HepG2 (cell line): ENCODE results near the gene RPUSD4. TPM values are rescaled to one million over a fixed set of nuclear protein-coding genes. Genes with fewer than 3 reads are reported as not detected.

Experiments used
- BRD4 ChIP-seq: sonication (generic); formaldehyde crosslinking; IDR thresholded peaks from 2 replicates; pipeline ENCODE4 v1.4.0; 2020; ENCODE audit warnings: missing genetic modification reagents
- FOXA1 ChIP-seq, 2 experiments: fragments of 450-650 bp in 1 of 2; sonication (generic) in 1 of 2; formaldehyde crosslinking in 1 of 2; IDR thresholded peaks; 2 replicates each; pipeline versions ENCODE4 v1.4.0 to v1.6.1; 2016 to 2020; ENCODE audit warnings: missing genetic modification reagents in 1 of 2
- HNRNPK ChIP-seq: fragments of 200-400 bp; formaldehyde crosslinking; IDR thresholded peaks from 2 replicates; pipeline ENCODE4 v1.6.1; 2018; ENCODE audit warnings: low read length, low read depth, moderate library complexity, mild to moderate bottlenecking; ENCODE audit not compliant: poor library complexity, severe bottlenecking
- JUNB ChIP-seq: sonication (generic); formaldehyde crosslinking; IDR thresholded peaks from 2 replicates; pipeline ENCODE4 v1.8.0; 2022; ENCODE audit warnings: missing genetic modification reagents, mild to moderate bottlenecking, borderline replicate concordance
- KDM6A ChIP-seq: IDR thresholded peaks from 2 replicates; pipeline ENCODE4 v1.6.1; 2016; ENCODE audit warnings: low read depth
- MIER3 ChIP-seq: IDR thresholded peaks from 2 replicates; pipeline ENCODE4 v1.6.1; 2016; ENCODE audit warnings: missing compliant biosample characterization, borderline replicate concordance
- NCOA1 ChIP-seq: sonication (generic); formaldehyde crosslinking; IDR thresholded peaks from 2 replicates; pipeline ENCODE4 v1.9.0; 2021; ENCODE audit warnings: missing genetic modification reagents
- ZBTB4 ChIP-seq: sonication (generic); formaldehyde crosslinking; IDR thresholded peaks from 2 replicates; pipeline ENCODE4 v1.4.0; 2020; ENCODE audit warnings: missing genetic modification reagents, mild to moderate bottlenecking, borderline replicate concordance
- ZNF124 ChIP-seq: sonication (generic); formaldehyde crosslinking; IDR thresholded peaks from 2 replicates; pipeline ENCODE4 v1.4.0; 2020; ENCODE audit warnings: missing genetic modification reagents
- ZNF343 ChIP-seq: sonication (generic); formaldehyde crosslinking; IDR thresholded peaks from 2 replicates; pipeline ENCODE4 v1.4.0; 2020; ENCODE audit warnings: mild to moderate bottlenecking, missing genetic modification reagents
- ZNF350 ChIP-seq: sonication (generic); formaldehyde crosslinking; IDR thresholded peaks from 2 replicates; pipeline ENCODE4 v1.4.0; 2020; ENCODE audit warnings: mild to moderate bottlenecking, low read depth, missing genetic modification reagents, borderline replicate concordance
- ZNF556 ChIP-seq: sonication (generic); formaldehyde crosslinking; IDR thresholded peaks from 2 replicates; pipeline ENCODE4 v1.4.0; 2020; ENCODE audit warnings: mild to moderate bottlenecking, missing genetic modification reagents, borderline replicate concordance
- ZNF597 ChIP-seq: sonication (generic); formaldehyde crosslinking; IDR thresholded peaks from 2 replicates; pipeline ENCODE4 v1.5.0; 2020; ENCODE audit warnings: missing genetic modification reagents
- ZNF768 ChIP-seq: sonication (generic); formaldehyde crosslinking; IDR thresholded peaks from 2 replicates; pipeline ENCODE4 v1.4.0; 2020; ENCODE audit warnings: missing genetic modification reagents
- ZNF770 ChIP-seq: sonication (generic); formaldehyde crosslinking; IDR thresholded peaks from 2 replicates; pipeline ENCODE4 v1.5.0; 2020; ENCODE audit warnings: mild to moderate bottlenecking, missing genetic modification reagents
- ZSCAN25 ChIP-seq: sonication (generic); formaldehyde crosslinking; IDR thresholded peaks from 2 replicates; pipeline ENCODE4 v1.8.0; 2022; ENCODE audit warnings: mild to moderate bottlenecking, missing genetic modification reagents
- polyA plus RNA-seq, 8 experiments: library from polyadenylated mRNA; depleted of rRNA in 3 of 8; stranded (reverse) in 7 of 8; unstranded in 1 of 8; fragments of >200 nt; fragmentation: Illumina TruSeq in 4 of 8; extraction: Trizol in 4 of 8; gene quantifications; 2 replicates each; pipeline versions ENCODE4 v1.2.1 to v1.2.3, GENCODE V29; 2011 to 2016; ENCODE audit warnings: low read depth in 4 of 8, missing spikeins in 1 of 8, mixed read lengths in 1 of 8; ENCODE audit not compliant: insufficient read depth in 1 of 8
- total RNA-seq, 5 experiments: library from RNA; depleted of rRNA; stranded (reverse); fragments of >200 nt; fragmentation: Illumina TruSeq; extraction: Trizol; gene quantifications; 2 replicates each; pipeline ENCODE4 v1.2.3, GENCODE V29; 2016; ENCODE audit warnings: low read depth in 1 of 5

The RPUSD4 gene
- total and polyA plus RNA-seq, 2 of the 13 experiments (the other 11 are each of a cell fraction or from before 2014, with no cell fraction given), result 45.0 to 52.9 TPM

GRCh38 chr11:126189109-126189929 is 22.1 kb downstream of the RPUSD4 start (continued):
- peak; percentile 72; the same call in 1 of the 2 replicates for TF ChIP-seq BRD4
- TF ChIP-seq ZSCAN25 (CRISPR knock-in tag), result peak; percentile 80
- no peak; the same call in 1 of the 2 replicates for TF ChIP-seq ZNF350 (CRISPR knock-in tag)
- TF ChIP-seq ZNF343 (CRISPR knock-in tag), result peak; percentile 83; the same call in 1 of the 2 replicates
- TF ChIP-seq JUNB (CRISPR knock-in tag), result no peak
- peak; percentile 51; the same call in 1 of the 2 replicates for TF ChIP-seq ZNF124 (CRISPR knock-in tag)
- TF ChIP-seq MIER3, result peak; percentile 73; the same call in 1 of the 2 replicates
- TF ChIP-seq FOXA1 (IDR thresholded peaks at IDR 0.05), result no peak
- TF ChIP-seq FOXA1 (CRISPR knock-in tag; IDR thresholded peaks at IDR 0.05), result no peak
- 0 out of 2 replicates have a peak, but pooled peaks have one; percentile 32 for TF ChIP-seq ZNF556 (CRISPR knock-in tag)
- no peak for TF ChIP-seq HNRNPK
- TF ChIP-seq NCOA1, result 0 out of 2 replicates have a peak, but pooled peaks have one; percentile 51
- TF ChIP-seq ZNF597 (CRISPR knock-in tag), result no peak
- TF ChIP-seq ZNF770 (CRISPR knock-in tag), result 0 out of 2 replicates have a peak, but pooled peaks have one; percentile 17
- peak; percentile 82; the same call in 1 of the 2 replicates for TF ChIP-seq ZBTB4 (CRISPR knock-in tag)
- peak; percentile 39; the same call in 1 of the 2 replicates for TF ChIP-seq ZNF768 (CRISPR knock-in tag)
- TF ChIP-seq KDM6A (CRISPR knock-in tag), result peak; percentile 66; the same call in 1 of the 2 replicates
